COR-L47 (cell line): ENCODE measurements around the gene HABP2.

Experiments used
- DNase-seq: peaks from one replicate; lab custom pipeline; 2025; lab: John Stamatoyannopoulos, UW

The HABP2 gene

GRCh38 chr10:113552701-113553100 is at the start of gene HABP2:
HABP2 (plus strand) TSS chr10:113553053; CDS start chr10:113553122, 69 bp downstream.
- no peak for DNase-seq

GRCh38 chr10:113503930-113504329 is 48.9 kb upstream of the HABP2 start:
- no peak for DNase-seq

GRCh38 chr10:113504423-113504822 is 48.4 kb upstream of the HABP2 start:
- DNase-seq, result no peak

- no peak for DNase-seq
These were observed 46.4 kb upstream of the HABP2 start for GRCh38 chr10:113506476-113506875.

- no peak for DNase-seq
These were observed 41.4 kb upstream of the HABP2 start for GRCh38 chr10:113511419-113511818.

- no peak for DNase-seq
These were observed 37.7 kb upstream of the HABP2 start for GRCh38 chr10:113515161-113515560.

- DNase-seq, result no peak
These were observed 37.3 kb upstream of the HABP2 start for GRCh38 chr10:113515601-113516000.

GRCh38 chr10:113516061-113516460 is 36.8 kb upstream of the HABP2 start:
- DNase-seq, result no peak

GRCh38 chr10:113517165-113517900 is 35.5 kb upstream of the HABP2 start:
- no peak for DNase-seq

GRCh38 chr10:113517901-113518260 is 35.0 kb upstream of the HABP2 start:
- DNase-seq, result no peak

GRCh38 chr10:113518415-113518814 is 34.4 kb upstream of the HABP2 start:
- DNase-seq, result no peak

GRCh38 chr10:113518816-113519591 is 33.8 kb upstream of the HABP2 start:
- DNase-seq, result no peak

GRCh38 chr10:113519681-113520115 is 33.2 kb upstream of the HABP2 start:
- no peak for DNase-seq

GRCh38 chr10:113520261-113520660 is 32.6 kb upstream of the HABP2 start:
- DNase-seq, result no peak

GRCh38 chr10:113520690-113521474 is 32.0 kb upstream of the HABP2 start:
- DNase-seq, result peak; percentile 48

- no peak for DNase-seq
These were observed 31.4 kb upstream of the HABP2 start for GRCh38 chr10:113521475-113521795.

- no peak for DNase-seq
These were observed 30.4 kb upstream of the HABP2 start for GRCh38 chr10:113522460-113522859.

- no peak for DNase-seq
These were observed 29.8 kb upstream of the HABP2 start for GRCh38 chr10:113523071-113523470.

GRCh38 chr10:113523628-113524027 is 29.2 kb upstream of the HABP2 start:
- no peak for DNase-seq

- DNase-seq, result no peak
These were observed 28.7 kb upstream of the HABP2 start for GRCh38 chr10:113524120-113524519.

- no peak for DNase-seq
These were observed 28.0 kb upstream of the HABP2 start for GRCh38 chr10:113524539-113525490.

GRCh38 chr10:113525713-113526112 is 27.1 kb upstream of the HABP2 start:
- no peak for DNase-seq
